Calu3 (cell line): ENCODE data around the gene GREB1L. TPM values are rescaled to one million over a fixed set of nuclear protein-coding genes. Genes with fewer than 3 reads are reported as not detected.

Experiments
- BruUV-seq: library from RNA; stranded (reverse); fragments of 400-500 nt; replicated peaks from 2 replicates; lab custom pipeline; 2021; lab: Mats Ljungman, UMichigan
- CTCF ChIA-PET: fragments of 300-600 bp; sonication (Branson Sonifier 250); formaldehyde crosslinking; loops from one replicate; lab custom pipeline; 2022; ENCODE audit warnings: antibody characterized with exemption; lab: Charles Lee
- DNase-seq: peaks from one replicate; pipeline ENCODE4 v3.0.0; 2022
- H3K27ac Mint-ChIP-seq: one replicate; pipeline ENCODE4 v1.8.0; 2022; ENCODE audit warnings: mixed read lengths; ENCODE audit not compliant: unreplicated experiment
- H3K27me3 Mint-ChIP-seq: one replicate; pipeline ENCODE4 v1.8.0; 2022; ENCODE audit warnings: mixed read lengths; ENCODE audit not compliant: unreplicated experiment
- H3K36me3 Mint-ChIP-seq: one replicate; pipeline ENCODE4 v1.8.0; 2022; ENCODE audit warnings: mild to moderate bottlenecking, moderate library complexity, mixed read lengths; ENCODE audit not compliant: insufficient read depth, unreplicated experiment
- H3K4me1 Mint-ChIP-seq: one replicate; pipeline ENCODE4 v1.8.0; 2022; ENCODE audit warnings: mild to moderate bottlenecking, low read depth, mixed read lengths; ENCODE audit not compliant: unreplicated experiment
- H3K4me3 Mint-ChIP-seq: one replicate; pipeline ENCODE4 v1.8.0; 2022; ENCODE audit warnings: mild to moderate bottlenecking, low read depth, moderate library complexity, mixed read lengths; ENCODE audit not compliant: unreplicated experiment
- H3K9me3 Mint-ChIP-seq: one replicate; pipeline ENCODE4 v1.8.0; 2022; ENCODE audit warnings: low read depth, mixed read lengths; ENCODE audit not compliant: unreplicated experiment
- CTCF ChIP-seq: fragments of 200-600 bp; IDR thresholded peaks from one replicate; pipeline ENCODE4 v1.8.0; 2022; ENCODE audit warnings: antibody characterized with exemption; ENCODE audit not compliant: unreplicated experiment
- intact Hi-C: fragments of 100-400 bp; cut with micrococcal nuclease; formaldehyde crosslinking; loops from one replicate; pipeline ENCODE4 v1.10.0; 2022; ENCODE audit not compliant: unreplicated experiment
- total RNA-seq: library from RNA; stranded (reverse); gene quantifications from 2 replicates; pipeline ENCODE4 v1.2.3, GENCODE V29; 2022

GREB1L gene
- total RNA-seq, 1 experiment from 2014 or later = 3.8 TPM

GRCh38 chr18:21386523-21387240, 144.7 kb downstream of the GREB1L start:
- H3K4me3 Mint-ChIP-seq = no peak overlapping the region
- no peaks in the 10 kb centered on the region for H3K27me3 Mint-ChIP-seq
- intact Hi-C loops = no loop called here
- no peak overlapping the region for H3K27ac Mint-ChIP-seq
- H3K4me1 Mint-ChIP-seq = peaks cover 20% of the 10 kb centered on the region
- DNase-seq = no peak
- H3K36me3 Mint-ChIP-seq = no peaks in the 10 kb centered on the region
- no peak for TF ChIP-seq CTCF
- H3K9me3 Mint-ChIP-seq = no peaks in the 10 kb centered on the region
- CTCF ChIA-PET = interaction anchor here (0.6 kb wide), 1 partner anchor 116 kb away, joined by 5 read pairs; no protein-coding TSS in a partner anchor
- no TSS peak for BruUV-seq

GRCh38 chr18:21387886-21388285, 145.9 kb downstream of the GREB1L start:
- no peak overlapping the region for H3K27ac Mint-ChIP-seq
- DNase-seq = no peak
- no peaks in the 10 kb centered on the region for H3K9me3 Mint-ChIP-seq
- CTCF ChIA-PET = no interaction called here
- no TSS peak for BruUV-seq
- H3K4me3 Mint-ChIP-seq = no peak overlapping the region
- peaks cover 20% of the 10 kb centered on the region for H3K4me1 Mint-ChIP-seq
- no peaks in the 10 kb centered on the region for H3K27me3 Mint-ChIP-seq
- no peaks in the 10 kb centered on the region for H3K36me3 Mint-ChIP-seq
- TF ChIP-seq CTCF = no peak
- intact Hi-C loops = no loop called here

GRCh38 chr18:21389283-21389682, 147.3 kb downstream of the GREB1L start:
- TF ChIP-seq CTCF = no peak
- no TSS peak for BruUV-seq
- H3K4me3 Mint-ChIP-seq = no peak overlapping the region
- no peak overlapping the region for H3K27ac Mint-ChIP-seq
- peaks cover 20% of the 10 kb centered on the region for H3K4me1 Mint-ChIP-seq
- CTCF ChIA-PET = no interaction called here
- intact Hi-C loops = no loop called here
- no peak for DNase-seq
- no peaks in the 10 kb centered on the region for H3K36me3 Mint-ChIP-seq
- H3K27me3 Mint-ChIP-seq = no peaks in the 10 kb centered on the region
- H3K9me3 Mint-ChIP-seq = no peaks in the 10 kb centered on the region

GRCh38 chr18:21389903-21390302, 147.9 kb downstream of the GREB1L start:
- no peak for DNase-seq
- no peaks in the 10 kb centered on the region for H3K27me3 Mint-ChIP-seq

More at GRCh38 chr18:21389903-21390302, 147.9 kb downstream of the GREB1L start:
- CTCF ChIA-PET = no interaction called here
- no peak for TF ChIP-seq CTCF
- no peaks in the 10 kb centered on the region for H3K9me3 Mint-ChIP-seq
- H3K27ac Mint-ChIP-seq = no peak overlapping the region
- intact Hi-C loops = loop anchor here (5.0 kb wide), 2 partner anchors 52 to 58 kb away; no protein-coding TSS in a partner anchor
- no peaks in the 10 kb centered on the region for H3K36me3 Mint-ChIP-seq
- peaks cover 20% of the 10 kb centered on the region for H3K4me1 Mint-ChIP-seq
- no TSS peak for BruUV-seq
- H3K4me3 Mint-ChIP-seq = no peak overlapping the region
